Measurements from ENCODE around the gene LYAR. TPM values are rescaled to one million over a fixed set of nuclear protein-coding genes. Genes with fewer than 3 reads are reported as not detected.

Gene LYAR
- total and polyA plus RNA-seq, 10 donors, result 13.5 to 29.3 (median 21.9) TPM

DNA sequence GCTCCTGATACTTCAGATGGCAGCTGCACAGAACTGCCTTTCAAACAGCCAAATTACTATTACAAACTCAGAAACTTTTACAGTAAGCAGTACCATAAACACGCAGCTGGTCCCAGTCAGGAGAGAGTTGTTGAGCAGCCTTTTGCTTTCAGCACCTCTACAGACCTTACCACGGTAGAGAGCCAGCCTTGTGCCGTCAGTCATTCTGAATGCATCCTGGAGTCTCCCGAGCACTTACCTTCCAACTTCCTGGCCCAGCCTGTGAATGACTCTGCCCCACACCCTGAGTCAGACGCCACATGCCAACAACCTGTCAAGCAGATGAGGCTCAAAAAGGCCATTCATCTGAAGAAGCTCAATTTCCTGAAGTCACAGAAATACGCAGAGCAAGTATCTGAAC lies 12.5 kb upstream of the LYAR start:
- 66 to 76% (median 70%) methylated on average over 6 of the region's 6 CpGs for WGBS, 5 donors
- Histone ChIP-seq H3K4me1 (no peaks in the 10 kb centered on the region), H3K36me3 (peaks cover 0 to 87% (median 35%) of the 10 kb centered on the region in 6 donors), H3K9me3 (no peaks in the 10 kb centered on the region), H3K27ac (no peak overlapping the region), H3K4me3 (no peak overlapping the region), H3K27me3 (replicated peaks in 1 of 7) (no peaks in the 10 kb centered on the region)
- DNase-seq, result no peak
- TF ChIP-seq POLR2A (IDR thresholded peaks at IDR 0.05) (no peak), POLR2AphosphoS5 (IDR thresholded peaks at IDR 0.05) (no peak)
- TF ChIP-seq, protein P1, sequence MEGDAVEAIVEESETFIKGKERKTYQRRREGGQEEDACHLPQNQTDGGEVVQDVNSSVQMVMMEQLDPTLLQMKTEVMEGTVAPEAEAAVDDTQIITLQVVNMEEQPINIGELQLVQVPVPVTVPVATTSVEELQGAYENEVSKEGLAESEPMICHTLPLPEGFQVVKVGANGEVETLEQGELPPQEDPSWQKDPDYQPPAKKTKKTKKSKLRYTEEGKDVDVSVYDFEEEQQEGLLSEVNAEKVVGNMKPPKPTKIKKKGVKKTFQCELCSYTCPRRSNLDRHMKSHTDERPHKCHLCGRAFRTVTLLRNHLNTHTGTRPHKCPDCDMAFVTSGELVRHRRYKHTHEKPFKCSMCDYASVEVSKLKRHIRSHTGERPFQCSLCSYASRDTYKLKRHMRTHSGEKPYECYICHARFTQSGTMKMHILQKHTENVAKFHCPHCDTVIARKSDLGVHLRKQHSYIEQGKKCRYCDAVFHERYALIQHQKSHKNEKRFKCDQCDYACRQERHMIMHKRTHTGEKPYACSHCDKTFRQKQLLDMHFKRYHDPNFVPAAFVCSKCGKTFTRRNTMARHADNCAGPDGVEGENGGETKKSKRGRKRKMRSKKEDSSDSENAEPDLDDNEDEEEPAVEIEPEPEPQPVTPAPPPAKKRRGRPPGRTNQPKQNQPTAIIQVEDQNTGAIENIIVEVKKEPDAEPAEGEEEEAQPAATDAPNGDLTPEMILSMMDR (IDR thresholded peaks at IDR 0.05 in 8 of 11, conservative IDR thresholded peaks at IDR 0.05 in 3 of 11), result no peak
- intact Hi-C loops (cut with DNase I; ENCODE audit: low total_unique reads), result no loop called here

DNA sequence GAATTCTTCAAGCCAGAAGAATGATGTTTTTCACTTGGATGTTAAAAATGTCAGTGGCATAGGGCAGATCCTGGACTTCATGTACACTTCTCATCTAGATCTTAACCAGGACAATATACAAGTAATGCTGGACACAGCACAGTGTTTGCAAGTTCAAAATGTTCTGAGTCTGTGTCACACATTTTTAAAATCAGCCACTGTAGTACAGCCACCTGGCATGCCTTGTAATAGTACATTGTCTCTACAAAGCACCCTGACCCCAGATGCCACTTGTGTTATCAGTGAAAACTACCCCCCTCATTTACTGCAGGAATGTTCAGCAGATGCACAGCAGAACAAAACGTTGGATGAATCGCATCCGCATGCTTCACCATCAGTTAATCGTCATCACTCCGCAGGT lies 12.0 kb upstream of the LYAR start:
- peaks cover 0 to 87% (median 32%) of the 10 kb centered on the region in 6 donors for H3K36me3 ChIP-seq
- WGBS, 5 donors, result 93 to 97% (median 94%) methylated on average over 5 of the region's 5 CpGs

DNA sequence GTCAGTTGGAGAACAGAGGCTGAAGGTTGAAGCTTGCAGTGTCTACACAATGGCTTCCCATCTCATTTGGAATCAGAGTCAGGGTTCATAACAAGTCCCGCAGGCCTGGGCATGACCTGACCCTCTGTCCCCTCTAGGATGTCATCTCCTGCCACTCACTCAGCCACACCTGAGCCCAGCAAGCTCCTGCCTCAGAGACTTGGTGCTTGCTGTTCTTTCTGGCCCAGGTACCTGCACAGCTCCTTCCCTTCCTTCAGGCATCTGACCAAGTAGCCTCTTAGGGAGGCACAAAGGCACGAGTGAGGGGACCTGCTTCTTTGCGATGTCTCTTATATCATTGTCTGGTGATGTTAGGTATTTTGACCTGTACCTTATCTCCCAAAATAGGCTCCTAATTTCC lies 9.1 kb upstream of the LYAR start:
- H3K9me3 ChIP-seq, result no peaks in the 10 kb centered on the region
- no peaks in the 10 kb centered on the region for H3K27me3 ChIP-seq (replicated peaks in 1 of 7)
- H3K36me3 ChIP-seq, result peaks cover 0 to 73% (median 26%) of the 10 kb centered on the region in 6 donors
- 89 to 99% (median 94%) methylated on average over 3 of the region's 3 CpGs for WGBS, 5 donors
- H3K4me3 ChIP-seq, result no peak overlapping the region
- no peak for DNase-seq
- H3K27ac ChIP-seq, result no peak overlapping the region
- TF ChIP-seq, protein P1 (IDR thresholded peaks at IDR 0.05 in 8 of 11, conservative IDR thresholded peaks at IDR 0.05 in 3 of 11), result no peak
- TF ChIP-seq POLR2A (IDR thresholded peaks at IDR 0.05) (no peak), POLR2AphosphoS5 (IDR thresholded peaks at IDR 0.05) (no peak)
- peaks cover 0 to 4% (median 0%) of the 10 kb centered on the region in 6 donors for H3K4me1 ChIP-seq
- intact Hi-C loops (cut with DNase I; ENCODE audit: low total_unique reads), result no loop called here

More for the DNA sequence above, 12.0 kb upstream of the LYAR start:
- TF ChIP-seq, protein P1 (IDR thresholded peaks at IDR 0.05 in 8 of 11, conservative IDR thresholded peaks at IDR 0.05 in 3 of 11), result no peak
- TF ChIP-seq POLR2A (IDR thresholded peaks at IDR 0.05), result no peak
- no peak for TF ChIP-seq POLR2AphosphoS5 (IDR thresholded peaks at IDR 0.05)
- Histone ChIP-seq H3K9me3 (no peaks in the 10 kb centered on the region), H3K27ac (no peak overlapping the region), H3K4me1 (no peaks in the 10 kb centered on the region), H3K27me3 (replicated peaks in 1 of 7) (no peaks in the 10 kb centered on the region), H3K4me3 (no peak overlapping the region)
- intact Hi-C loops (cut with DNase I; ENCODE audit: low total_unique reads), result no loop called here
- DNase-seq, result no peak

DNA sequence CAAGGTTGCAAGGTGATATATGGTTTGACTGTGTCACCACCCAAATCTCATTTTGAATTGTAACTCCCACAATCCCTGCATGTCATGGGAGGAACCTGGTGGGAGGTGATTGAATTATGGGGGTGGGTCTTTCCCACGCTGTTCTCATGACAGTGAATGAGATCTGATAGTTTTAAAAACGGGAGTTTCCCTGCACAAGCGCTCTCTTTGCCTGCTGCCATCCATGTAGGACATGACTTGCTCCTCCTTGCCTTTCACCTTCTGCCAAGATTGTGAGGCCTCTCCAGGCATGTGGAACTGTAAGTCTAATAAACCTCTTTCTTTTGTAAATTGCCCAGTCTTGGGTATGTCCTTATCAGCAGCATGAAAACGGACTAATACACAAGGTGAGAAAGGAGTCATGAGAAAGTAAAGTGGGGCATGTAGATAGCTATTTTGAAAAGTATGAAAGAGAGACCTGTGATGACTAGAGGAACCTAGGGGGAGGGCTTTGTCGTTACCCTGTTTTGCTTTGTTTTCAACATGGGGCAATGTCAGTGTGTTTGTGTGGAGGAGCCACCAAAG lies 6.4 kb upstream of the LYAR start:
- no peak for TF ChIP-seq POLR2AphosphoS5 (IDR thresholded peaks at IDR 0.05)
- TF ChIP-seq POLR2A (IDR thresholded peaks at IDR 0.05), result no peak
- TF ChIP-seq, protein P1 (IDR thresholded peaks at IDR 0.05 in 8 of 11, conservative IDR thresholded peaks at IDR 0.05 in 3 of 11), result no peak
- H3K27ac ChIP-seq, result no peak overlapping the region
- no peak overlapping the region for H3K4me3 ChIP-seq
- peaks cover under 1 to 22% (median 10%) of the 10 kb centered on the region in 6 donors for H3K4me1 ChIP-seq
- DNase-seq, result no peak
- H3K9me3 ChIP-seq, result no peaks in the 10 kb centered on the region
- H3K27me3 ChIP-seq (replicated peaks in 1 of 7), result no peaks in the 10 kb centered on the region
- H3K36me3 ChIP-seq, result peaks cover 0 to 62% (median 9%) of the 10 kb centered on the region in 6 donors
- WGBS, 5 donors, result 92 to 97% (median 94%) methylated on average over 5 of the region's 5 CpGs
- intact Hi-C loops (cut with DNase I; ENCODE audit: low total_unique reads), result no loop called here
